Activated naive CD4-positive, alpha-beta T cell treated with anti-CD3 and anti-CD28 coated beads for 36 hours (primary cell): ENCODE data around the gene PDE8A. TPM values are rescaled to one million over a fixed set of nuclear protein-coding genes. Genes with fewer than 3 reads are reported as not detected.
"Not testable (repeated sequence)": the region's sequence is repeated elsewhere in the genome, so short reads cannot be mapped to it uniquely, and the experiment has no call there.

Source experiments
- CTCF ChIA-PET: fragments of 350-600 bp; sonication (Branson Sonifier 250); formaldehyde crosslinking; loops from one replicate; lab custom pipeline; 2021; ENCODE audit warnings: antibody characterized with exemption; lab: Charles Lee
- DNase-seq: peaks from one replicate; pipeline ENCODE4 v3.0.0-alpha.2; 2020
- H3K27ac Mint-ChIP-seq: one replicate; pipeline ENCODE4 v1.8.0; 2021; ENCODE audit warnings: mild to moderate bottlenecking, mixed read lengths
- H3K27me3 Mint-ChIP-seq: one replicate; pipeline ENCODE4 v1.8.0; 2021; ENCODE audit warnings: low read depth, mixed read lengths
- H3K36me3 Mint-ChIP-seq: one replicate; pipeline ENCODE4 v1.8.0; 2021; ENCODE audit warnings: low read depth, mixed read lengths
- H3K4me1 Mint-ChIP-seq: one replicate; pipeline ENCODE4 v1.8.0; 2021; ENCODE audit warnings: low read depth, mixed read lengths
- H3K4me3 Mint-ChIP-seq: one replicate; pipeline ENCODE4 v1.8.0; 2021; ENCODE audit warnings: mild to moderate bottlenecking, moderate library complexity, mixed read lengths
- H3K9me3 Mint-ChIP-seq: one replicate; pipeline ENCODE4 v1.8.0; 2021; ENCODE audit warnings: mixed read lengths
- intact Hi-C: fragments of 100-400 bp; cut with micrococcal nuclease; formaldehyde crosslinking; loops from one replicate; pipeline ENCODE4 v1.15.1; 2023
- total RNA-seq, 2 experiments: library from RNA; stranded (reverse); gene quantifications; one replicate each; pipeline ENCODE4 v1.2.3, GENCODE V29; 2021

Gene PDE8A
- total RNA-seq, 2 experiments from 2014 or later = 28.8 to 29.2 TPM

GRCh38 chr15:85164841-85165466 lies 183.3 kb downstream of the PDE8A start:
- no peak for DNase-seq
- Mint-ChIP-seq H3K4me3 (no peak overlapping the region), H3K4me1 (peaks cover 6% of the 10 kb centered on the region), H3K27ac (no peak overlapping the region), H3K9me3 (peaks cover 10% of the 10 kb centered on the region), H3K27me3 (peaks cover 3% of the 10 kb centered on the region), H3K36me3 (no peaks in the 10 kb centered on the region)
- intact Hi-C loops = no loop called here
- CTCF ChIA-PET = no interaction called here

- CTCF ChIA-PET = interaction anchor here (1.6 to 1.9 kb wide), 3 partner anchors 8 to 322 kb away, joined by 3 to 6 read pairs (median 5); no protein-coding TSS in a partner anchor
- Mint-ChIP-seq H3K9me3 (peaks cover 8% of the 10 kb centered on the region), H3K4me3 (no peak overlapping the region), H3K27me3 (peaks cover 24% of the 10 kb centered on the region), H3K4me1 (peaks cover 6% of the 10 kb centered on the region), H3K27ac (no peak overlapping the region), H3K36me3 (no peaks in the 10 kb centered on the region)
- intact Hi-C loops = no loop called here
- DNase-seq = no peak
Observed at GRCh38 chr15:85167568-85167967, 185.9 kb downstream of the PDE8A start.

- H3K4me3 Mint-ChIP-seq = no peak overlapping the region
- peaks cover 27% of the 10 kb centered on the region for H3K27me3 Mint-ChIP-seq
- peaks cover 6% of the 10 kb centered on the region for H3K4me1 Mint-ChIP-seq
- H3K9me3 Mint-ChIP-seq = peaks cover 7% of the 10 kb centered on the region
- CTCF ChIA-PET = interaction anchor here (0.6 to 1.9 kb wide), 14 partner anchors 9 to 580 kb away, joined by 3 to 7 read pairs (median 3); no protein-coding TSS in a partner anchor
- intact Hi-C loops = loop anchor here (1.0 kb wide), 2 partner anchors 188 to 213 kb away; no protein-coding TSS in a partner anchor
- no peaks in the 10 kb centered on the region for H3K36me3 Mint-ChIP-seq
- DNase-seq = peak; percentile 65
- no peak overlapping the region for H3K27ac Mint-ChIP-seq
Observed at GRCh38 chr15:85168642-85169173, 187.1 kb downstream of the PDE8A start.

- Mint-ChIP-seq H3K9me3 (peaks cover 2% of the 10 kb centered on the region), H3K4me3 (no peak overlapping the region), H3K36me3 (no peaks in the 10 kb centered on the region), H3K4me1 (peaks cover 6% of the 10 kb centered on the region), H3K27ac (no peak overlapping the region), H3K27me3 (peaks cover 27% of the 10 kb centered on the region)
- CTCF ChIA-PET = interaction anchor here (0.7 kb wide), 1 partner anchor 89 kb away, joined by 4 read pairs; no protein-coding TSS in a partner anchor
- intact Hi-C loops = no loop called here
- DNase-seq = no peak
Observed at GRCh38 chr15:85171736-85172135, 190.1 kb downstream of the PDE8A start.

GRCh38 chr15:85172846-85173490 lies 191.3 kb downstream of the PDE8A start:
- Mint-ChIP-seq H3K4me1 (peaks cover 5% of the 10 kb centered on the region), H3K4me3 (no peak overlapping the region), H3K27me3 (peaks cover 24% of the 10 kb centered on the region), H3K36me3 (no peaks in the 10 kb centered on the region), H3K27ac (no peak overlapping the region), H3K9me3 (peaks cover 2% of the 10 kb centered on the region)
- no peak for DNase-seq
- intact Hi-C loops = no loop called here
- CTCF ChIA-PET = interaction anchor here (0.7 kb wide), 1 partner anchor 21 kb away, joined by 4 read pairs; no protein-coding TSS in a partner anchor

GRCh38 chr15:85173630-85174029 lies 192.0 kb downstream of the PDE8A start:
- intact Hi-C loops, DNase-seq, H3K27ac Mint-ChIP-seq, H3K4me1 Mint-ChIP-seq, H3K4me3 Mint-ChIP-seq, H3K9me3 Mint-ChIP-seq, CTCF ChIA-PET, H3K36me3 Mint-ChIP-seq: not testable (repeated sequence)
- H3K27me3 Mint-ChIP-seq = peaks cover 23% of the 10 kb centered on the region

- no peak overlapping the region for H3K4me3 Mint-ChIP-seq
- no peak for DNase-seq
- peaks cover 2% of the 10 kb centered on the region for H3K9me3 Mint-ChIP-seq
- intact Hi-C loops = no loop called here
- peaks cover 23% of the 10 kb centered on the region for H3K27me3 Mint-ChIP-seq
- CTCF ChIA-PET = no interaction called here
- no peaks in the 10 kb centered on the region for H3K4me1 Mint-ChIP-seq
- H3K27ac Mint-ChIP-seq = no peak overlapping the region
- no peaks in the 10 kb centered on the region for H3K36me3 Mint-ChIP-seq
Observed at GRCh38 chr15:85174521-85174920, 192.9 kb downstream of the PDE8A start.

GRCh38 chr15:85177042-85177515 lies 195.4 kb downstream of the PDE8A start:
- DNase-seq, H3K4me1 Mint-ChIP-seq, H3K36me3 Mint-ChIP-seq, H3K4me3 Mint-ChIP-seq, H3K9me3 Mint-ChIP-seq, H3K27ac Mint-ChIP-seq, intact Hi-C loops, H3K27me3 Mint-ChIP-seq: not testable (repeated sequence)
- CTCF ChIA-PET = interaction anchor here (1.2 to 3.4 kb wide), 2 partner anchors 8 to 578 kb away, joined by 3 to 7 read pairs; no protein-coding TSS in a partner anchor

GRCh38 chr15:85178308-85178707 lies 196.7 kb downstream of the PDE8A start:
- Mint-ChIP-seq H3K27me3 (no peaks in the 10 kb centered on the region), H3K27ac (no peak overlapping the region), H3K4me3 (no peak overlapping the region), H3K36me3 (no peaks in the 10 kb centered on the region), H3K4me1 (no peaks in the 10 kb centered on the region), H3K9me3 (no peaks in the 10 kb centered on the region)
- DNase-seq = no peak
- intact Hi-C loops = no loop called here
- CTCF ChIA-PET = interaction anchor here (0.6 to 3.4 kb wide), 4 partner anchors 9 to 606 kb away, joined by 3 to 7 read pairs (median 3); no protein-coding TSS in a partner anchor

GRCh38 chr15:85179700-85180099 lies 198.0 kb downstream of the PDE8A start:
- Mint-ChIP-seq H3K36me3 (no peaks in the 10 kb centered on the region), H3K4me1 (no peaks in the 10 kb centered on the region), H3K9me3 (no peaks in the 10 kb centered on the region), H3K4me3 (no peak overlapping the region), H3K27ac (no peak overlapping the region), H3K27me3 (no peaks in the 10 kb centered on the region)
- CTCF ChIA-PET = interaction anchor here (3.4 kb wide), 1 partner anchor 11 kb away, joined by 7 read pairs; no protein-coding TSS in a partner anchor
- intact Hi-C loops = no loop called here
- no peak for DNase-seq

- CTCF ChIA-PET = not testable (repeated sequence)
Observed at GRCh38 chr15:85185350-85185749, 203.7 kb downstream of the PDE8A start.

GRCh38 chr15:85188171-85188577 lies 206.5 kb downstream of the PDE8A start:
- H3K36me3 Mint-ChIP-seq, H3K9me3 Mint-ChIP-seq, H3K27ac Mint-ChIP-seq, intact Hi-C loops, H3K4me3 Mint-ChIP-seq, CTCF ChIA-PET, DNase-seq, H3K4me1 Mint-ChIP-seq, H3K27me3 Mint-ChIP-seq: not testable (repeated sequence)

More at GRCh38 chr15:85185350-85185749, 203.7 kb downstream of the PDE8A start:
- H3K4me3 Mint-ChIP-seq, H3K4me1 Mint-ChIP-seq, DNase-seq, H3K27me3 Mint-ChIP-seq, H3K27ac Mint-ChIP-seq, intact Hi-C loops, H3K9me3 Mint-ChIP-seq, H3K36me3 Mint-ChIP-seq: not testable (repeated sequence)
